UCSD-AML1 (cell line): Measurements from ENCODE around the gene TRPM3.

Experiments
- DNase-seq: peaks from one replicate; lab custom pipeline; 2025; ENCODE audit not compliant: unreplicated experiment; lab: John Stamatoyannopoulos, UW

The TRPM3 gene

GRCh38 chr9:70498866-70499265 lies 622.6 kb downstream of the TRPM3 start:
- no peak for DNase-seq

GRCh38 chr9:70496244-70496643 lies 625.2 kb downstream of the TRPM3 start:
- DNase-seq, result no peak

GRCh38 chr9:70495514-70495913 lies 625.9 kb downstream of the TRPM3 start:
- DNase-seq, result no peak

- DNase-seq, result peak; percentile 63
Observed at GRCh38 chr9:70494221-70494620, 627.2 kb downstream of the TRPM3 start.

- DNase-seq, result no peak
Observed at GRCh38 chr9:70493029-70493428, 628.4 kb downstream of the TRPM3 start.

- no peak for DNase-seq
Observed at GRCh38 chr9:70492319-70492777, 629.1 kb downstream of the TRPM3 start.

GRCh38 chr9:70491426-70492318 lies 629.7 kb downstream of the TRPM3 start:
- no peak for DNase-seq

GRCh38 chr9:70490478-70490877 lies 630.9 kb downstream of the TRPM3 start:
- no peak for DNase-seq

GRCh38 chr9:70488793-70489105 lies 632.7 kb downstream of the TRPM3 start:
- DNase-seq, result no peak

GRCh38 chr9:70488098-70488792 lies 633.2 kb downstream of the TRPM3 start:
- no peak for DNase-seq

GRCh38 chr9:70486127-70486526 lies 635.3 kb downstream of the TRPM3 start:
- DNase-seq, result no peak

- peak; percentile 40 for DNase-seq
Observed at GRCh38 chr9:70485273-70485858, 636.1 kb downstream of the TRPM3 start.

GRCh38 chr9:70484232-70485130 lies 636.9 kb downstream of the TRPM3 start:
- no peak for DNase-seq

- DNase-seq, result no peak
Observed at GRCh38 chr9:70481471-70481870, 640.0 kb downstream of the TRPM3 start.

GRCh38 chr9:70480405-70480980 lies 640.9 kb downstream of the TRPM3 start:
- DNase-seq, result no peak

- no peak for DNase-seq
Observed at GRCh38 chr9:70479880-70480291, 641.5 kb downstream of the TRPM3 start.
